ENCODE data around the gene HSDL1.
"Not testable (repeated sequence)": the region's sequence is repeated elsewhere in the genome, so short reads cannot be mapped to it uniquely, and the experiment has no call there.

Gene HSDL1

DNA sequence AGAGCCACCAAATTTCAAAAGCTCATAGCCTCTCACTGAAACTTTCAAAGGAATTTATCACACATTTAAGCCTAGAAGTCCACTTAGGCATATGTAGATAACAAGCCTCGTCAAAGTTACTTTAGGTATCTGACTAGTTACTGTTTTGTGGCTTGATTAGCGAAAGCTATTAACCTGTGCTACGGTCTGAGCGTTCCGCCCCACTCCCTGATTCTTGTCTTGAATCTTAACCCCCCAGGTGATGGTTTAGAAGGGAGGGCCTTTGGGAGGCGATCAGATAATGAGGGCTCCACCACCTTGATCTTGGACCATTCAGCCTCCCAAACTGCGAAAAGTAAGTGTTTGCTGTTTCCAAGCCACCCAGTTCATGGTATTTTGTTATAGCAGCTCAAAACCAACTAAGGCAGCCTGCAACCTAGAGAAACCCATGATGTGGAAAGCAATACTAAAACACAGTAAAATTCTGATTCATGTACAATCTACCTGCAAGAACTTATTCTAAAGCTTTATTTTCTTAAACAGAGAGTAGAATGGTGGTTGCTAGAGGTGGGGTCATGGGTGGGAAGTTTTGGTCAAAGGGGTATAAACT, 7.1 kb downstream of the HSDL1 start:
- no peak for DNase-seq

DNA sequence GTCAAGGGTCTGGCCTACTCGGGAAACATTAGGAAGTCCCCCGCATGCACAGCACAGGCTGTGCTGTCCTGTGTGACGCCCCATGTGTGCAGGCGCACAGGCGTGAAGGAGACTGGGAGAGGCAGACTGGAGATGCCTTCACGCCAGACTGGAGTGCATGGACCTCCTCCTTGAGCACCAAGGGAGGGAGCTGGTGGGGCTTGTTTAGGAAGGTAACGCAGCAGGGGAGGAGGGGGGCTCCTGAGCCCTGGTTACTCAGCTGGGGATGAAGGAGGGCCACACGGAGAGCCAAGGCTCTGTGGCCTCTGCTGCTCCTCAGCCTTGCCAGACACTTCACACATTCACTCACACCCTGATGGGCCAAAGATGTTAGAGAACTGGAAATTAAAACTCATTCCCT, 7.7 kb downstream of the HSDL1 start:
- DNase-seq: no peak

DNA sequence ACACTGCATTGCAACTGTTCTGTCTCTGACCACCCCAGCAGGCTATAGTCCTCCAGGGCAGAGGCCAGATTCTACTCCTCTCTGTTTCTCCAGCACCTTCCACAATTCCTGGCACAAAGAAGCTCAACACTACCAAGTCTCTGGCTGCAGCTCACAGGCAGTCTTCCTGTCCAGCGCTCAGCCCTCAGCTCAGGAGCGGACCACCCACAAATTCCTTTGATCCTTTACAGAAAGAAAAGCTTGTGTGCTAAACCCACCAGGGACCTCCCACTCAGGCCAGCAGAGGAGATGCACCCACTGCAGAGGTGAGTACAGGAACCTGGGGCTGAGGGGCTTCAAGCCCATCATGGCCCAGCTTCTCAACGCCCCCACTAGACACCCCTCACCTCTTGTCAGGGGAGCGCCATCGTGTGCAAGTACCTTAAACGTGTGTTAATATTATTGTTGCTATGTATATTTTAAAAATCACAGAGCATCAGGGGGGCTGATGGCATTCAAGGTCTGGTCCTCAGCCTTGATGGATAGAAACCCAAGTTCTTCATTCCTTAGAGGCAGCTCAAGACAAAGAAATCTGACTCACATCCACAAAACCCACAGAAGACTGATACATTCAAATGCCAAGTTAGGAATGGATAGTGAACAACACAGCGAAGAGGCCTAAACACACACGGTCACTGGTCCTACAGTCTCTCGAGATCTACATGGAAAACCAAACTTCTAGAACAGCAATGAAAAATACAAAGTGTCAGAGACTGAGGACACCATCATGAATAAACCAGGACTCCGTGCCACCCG, 8.4 kb downstream of the HSDL1 start:
- no peak for DNase-seq

DNA sequence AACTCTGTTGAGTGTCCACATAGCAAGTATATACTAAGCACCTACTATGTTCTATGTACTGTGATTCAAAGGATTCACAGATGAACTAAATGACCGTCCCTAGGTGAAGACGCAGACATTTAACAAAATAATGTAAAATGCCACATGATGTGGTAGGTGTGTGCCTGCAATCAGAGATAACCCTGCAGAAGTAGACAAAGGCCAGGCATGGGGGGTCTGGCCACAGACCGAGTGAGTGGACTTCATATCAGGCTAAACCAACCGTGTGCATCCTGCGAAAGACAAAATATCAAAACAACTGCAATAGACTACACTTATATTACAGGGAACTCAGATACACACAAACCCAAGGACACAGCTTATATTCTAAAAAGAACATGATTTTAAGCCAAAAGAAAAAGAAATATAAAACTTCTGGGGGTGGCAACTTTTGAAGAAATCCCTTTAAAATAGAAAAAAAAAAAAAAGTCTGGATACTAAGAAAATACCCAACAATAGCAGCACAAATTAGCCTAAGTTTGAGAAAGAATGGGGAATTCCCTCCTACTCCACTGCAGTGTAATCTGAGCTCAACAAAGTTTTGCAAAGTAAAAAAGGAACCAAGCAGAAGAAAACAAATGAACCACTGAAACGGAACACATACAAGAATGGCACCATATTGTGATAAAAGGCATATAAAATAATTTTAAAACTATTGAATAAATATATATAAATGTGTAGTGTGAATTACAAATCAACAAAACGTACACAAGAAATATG, 12.3 kb downstream of the HSDL1 start:
- no peak for DNase-seq

DNA sequence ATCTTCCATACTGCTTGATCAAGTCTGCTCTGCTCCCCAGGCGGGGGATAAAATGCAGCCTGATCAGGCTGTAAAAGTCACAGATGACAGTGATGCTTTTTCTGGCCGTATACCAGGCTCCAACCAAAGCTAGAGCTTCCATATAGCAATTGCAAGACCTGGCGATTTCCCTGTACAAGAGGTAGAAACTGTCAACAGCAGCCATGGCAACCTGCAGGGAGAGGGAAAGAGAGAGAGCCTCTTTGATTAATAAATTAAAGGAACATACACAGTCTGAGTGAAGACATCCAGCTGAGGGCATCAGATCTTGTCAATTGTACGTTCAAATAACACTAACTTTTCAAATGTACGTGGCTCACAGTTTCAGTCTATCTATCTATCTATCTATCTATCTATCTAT, 13.9 kb downstream of the HSDL1 start:
- no peak for DNase-seq

DNA sequence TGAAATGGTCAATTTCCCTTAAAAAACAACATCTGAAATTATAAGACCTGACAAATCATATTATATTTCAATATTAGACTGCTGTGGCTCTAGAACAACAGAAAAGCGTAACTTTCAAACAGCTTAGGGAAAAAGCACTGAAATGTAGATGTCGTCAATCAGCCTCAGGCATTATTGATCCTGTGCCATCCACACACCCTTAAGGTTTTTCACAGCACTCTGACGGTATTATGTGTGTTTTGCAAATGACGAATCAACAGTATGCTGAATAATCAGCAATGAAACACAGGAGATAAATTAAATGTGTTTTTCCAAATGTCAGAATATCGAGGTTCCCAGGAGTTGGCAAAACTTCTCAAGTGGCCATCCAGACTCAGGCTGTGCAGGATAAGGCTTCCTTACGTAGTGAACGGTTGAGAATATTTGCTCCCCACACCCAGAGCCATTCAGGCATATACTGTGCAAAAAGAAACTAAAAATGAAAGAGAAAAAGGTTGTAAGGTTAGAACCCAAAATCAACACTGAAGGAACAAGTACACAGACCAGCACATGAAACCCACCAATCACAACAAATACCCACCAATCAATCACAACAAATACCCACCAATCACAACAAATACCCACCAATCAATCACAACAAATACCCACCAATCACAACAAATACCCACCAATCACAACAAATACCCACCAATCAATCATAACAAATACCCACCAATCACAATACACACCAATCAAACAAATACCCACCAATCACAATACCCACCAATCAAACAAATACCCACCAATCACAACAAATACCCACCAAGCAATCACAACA, 20.5 kb downstream of the HSDL1 start:
- DNase-seq: no peak

DNA sequence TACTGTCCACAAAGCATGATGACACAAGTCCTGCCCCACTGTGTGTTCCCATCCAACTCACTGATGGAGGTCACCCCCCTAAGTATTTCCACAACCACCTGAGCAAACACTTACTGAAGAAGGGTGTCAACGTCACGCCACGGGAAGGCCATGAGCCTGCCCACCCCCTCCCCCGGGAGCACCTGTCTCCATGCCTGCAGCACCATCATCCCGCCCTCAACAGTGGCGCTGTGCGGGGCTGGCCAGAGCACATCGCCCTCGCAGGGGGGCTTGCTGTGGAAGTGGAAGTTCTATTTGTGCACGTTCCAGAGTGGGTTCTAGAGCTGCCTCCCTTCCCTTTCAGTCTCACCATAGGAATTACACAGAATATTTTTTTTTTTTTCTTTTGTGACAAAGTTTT, 24.0 kb downstream of the HSDL1 start:
- peak; percentile 88 to 91 for DNase-seq

DNA sequence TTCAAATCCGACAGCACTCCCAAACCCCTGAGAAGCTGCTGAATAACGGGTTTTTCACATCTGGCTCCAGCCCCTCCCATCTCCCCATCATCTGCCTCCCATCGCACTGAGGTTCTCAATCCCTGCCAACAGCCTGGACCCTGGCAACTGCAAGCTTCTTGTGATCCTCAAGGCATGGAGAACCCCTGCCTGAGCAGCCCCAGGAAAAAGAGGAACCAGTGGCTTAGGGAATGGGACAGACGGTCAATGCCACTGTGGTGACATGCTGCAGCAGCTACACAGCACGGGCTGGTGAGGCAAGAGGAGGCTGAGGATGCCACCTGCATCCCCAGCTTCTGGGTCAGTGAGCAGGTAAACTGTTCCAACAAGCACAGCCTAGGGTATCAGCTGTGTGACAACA, 25.0 kb downstream of the HSDL1 start:
- no peak for DNase-seq

DNA sequence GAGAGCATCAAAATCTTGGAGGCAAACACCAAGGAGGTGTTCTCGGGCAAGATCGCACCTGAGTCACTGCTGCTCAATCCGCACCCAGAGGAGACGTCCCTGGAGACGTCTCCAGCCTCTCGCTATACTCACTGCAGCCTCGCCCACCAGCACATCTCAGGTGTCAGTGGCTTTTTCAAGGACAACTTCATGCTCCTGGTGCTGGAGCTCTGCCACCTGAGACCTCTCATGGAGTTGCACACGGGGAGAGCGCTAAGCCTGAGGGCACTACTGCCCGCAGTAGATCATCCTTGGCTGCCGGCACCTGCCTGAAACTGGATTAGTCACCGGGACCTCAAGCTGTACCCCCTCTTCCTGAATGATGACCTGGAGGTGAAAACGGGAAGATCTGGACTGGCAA, 25.6 kb downstream of the HSDL1 start:
- DNase-seq: no peak

DNA sequence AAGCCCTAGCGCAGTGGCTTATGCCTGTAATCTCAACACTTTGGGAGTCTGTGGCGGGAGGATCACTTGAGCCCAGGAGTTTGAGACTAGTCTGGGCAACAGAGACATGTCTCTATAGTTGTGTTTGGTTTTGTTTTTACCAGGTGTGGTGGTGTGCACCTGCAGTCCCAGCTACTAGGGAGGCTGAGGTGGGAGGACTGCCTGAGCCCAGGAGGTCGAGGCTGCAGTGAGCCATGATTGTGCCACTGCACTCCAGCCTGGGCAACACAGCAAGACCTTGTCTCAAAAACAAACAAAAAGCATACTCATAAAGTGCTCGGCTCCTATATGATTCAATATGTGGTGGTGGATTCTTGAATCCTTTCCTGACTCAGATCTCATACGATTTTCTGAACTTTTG, 26.7 kb downstream of the HSDL1 start:
- not testable (repeated sequence) for DNase-seq

DNA sequence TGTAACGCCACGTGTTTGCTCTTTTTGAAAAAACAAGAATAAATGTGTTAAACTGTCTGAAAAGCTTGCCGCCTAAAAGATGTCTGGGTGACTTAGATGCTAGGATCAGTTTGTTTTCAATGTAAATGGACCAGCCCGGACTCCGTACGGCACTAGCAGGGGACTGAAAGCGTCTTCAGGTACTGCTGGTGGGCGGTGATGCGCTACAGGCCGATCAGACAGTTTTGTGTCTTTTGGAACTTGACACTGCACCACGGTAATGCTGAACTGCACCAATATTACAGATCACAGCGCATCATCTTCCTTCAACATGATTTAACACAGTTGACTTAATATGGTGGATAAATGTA, 27.5 kb downstream of the HSDL1 start:
- peak; percentile 48 to 55 for DNase-seq

DNA sequence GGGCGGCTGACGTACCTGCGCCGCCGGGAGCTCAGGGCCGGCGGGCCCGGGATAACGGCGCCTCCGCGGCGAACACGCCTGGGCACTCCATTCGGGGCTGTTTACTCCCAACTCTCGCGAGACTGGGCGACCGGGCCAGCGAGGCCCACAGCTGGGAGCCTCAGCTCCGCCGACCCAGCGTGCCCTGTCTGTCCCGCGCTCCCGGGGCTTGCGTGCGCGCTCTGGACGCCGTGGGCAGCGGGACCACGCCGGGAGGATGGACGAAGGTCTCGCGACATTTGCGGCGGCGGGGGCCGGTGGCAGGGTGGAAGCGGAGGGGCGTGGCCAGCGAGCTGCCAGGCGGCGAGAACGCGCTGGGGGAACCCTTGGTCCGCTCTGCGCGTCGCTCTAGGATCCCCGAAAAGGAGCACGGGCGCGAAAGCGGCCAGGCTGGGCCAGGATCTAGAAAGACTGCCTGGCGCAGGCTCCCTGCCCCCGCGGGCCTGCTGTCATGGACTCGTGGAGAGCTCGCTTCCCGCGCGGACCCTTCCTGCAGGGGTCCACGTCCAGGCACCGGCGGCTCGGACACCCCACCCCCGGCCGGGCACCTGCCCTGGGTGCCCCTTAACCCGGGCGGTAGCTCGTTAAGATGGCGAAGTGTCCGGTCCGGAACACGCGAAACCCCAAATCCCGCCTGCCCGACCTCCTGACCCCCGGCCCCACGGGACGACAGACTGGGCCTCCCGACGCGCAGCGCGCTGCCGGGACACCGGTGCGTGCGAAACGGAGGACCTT, 28.1 kb downstream of the HSDL1 start, which contains the start of gene MBTPS1:
TSS of gene MBTPS1 (minus strand) at position 223 of the 774 bp plus-strand sequence. CDS start 15,159 bp downstream, outside the sequence.
- peak; percentile 98 to 99 for DNase-seq

DNA sequence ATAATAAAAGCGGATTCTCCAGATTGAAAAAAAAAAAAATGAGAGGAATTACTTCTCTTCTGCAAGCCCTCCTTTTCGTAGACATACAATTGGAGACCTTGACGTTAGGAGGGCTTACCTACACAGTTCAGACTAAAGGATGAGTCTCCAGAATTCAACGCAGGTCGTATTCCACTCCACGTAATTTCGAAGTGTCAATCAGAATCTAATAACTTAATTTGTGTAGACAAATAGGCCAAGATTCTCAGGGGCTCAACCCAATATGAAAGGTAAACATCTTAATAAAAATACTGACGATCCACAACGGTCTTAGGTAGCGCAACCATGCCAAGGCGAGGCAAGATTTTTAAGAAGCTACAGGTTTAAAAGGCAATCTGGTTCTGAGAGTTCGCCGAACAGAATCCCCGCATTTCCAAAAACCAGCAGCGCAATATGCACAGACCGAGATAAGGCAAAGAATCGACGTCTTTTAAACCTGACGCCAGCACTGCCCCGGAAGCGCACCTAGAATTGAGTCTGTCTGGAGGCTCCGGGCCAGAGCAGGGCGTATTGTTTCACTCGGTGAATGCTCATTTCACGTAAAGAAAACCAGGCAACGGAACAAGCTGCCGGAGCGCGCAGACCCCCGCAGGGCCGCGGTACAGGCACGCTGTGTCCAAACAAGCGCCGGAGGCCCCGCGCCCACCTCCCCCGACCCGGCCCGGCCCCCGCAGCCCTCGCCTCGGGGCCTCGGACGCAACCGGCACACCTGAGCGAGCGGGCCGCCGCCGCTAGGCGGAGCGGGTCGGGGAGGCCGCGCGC, 28.9 kb downstream of the HSDL1 start:
- DNase-seq: peak in 1 of 2 experiments; percentile 34

DNA sequence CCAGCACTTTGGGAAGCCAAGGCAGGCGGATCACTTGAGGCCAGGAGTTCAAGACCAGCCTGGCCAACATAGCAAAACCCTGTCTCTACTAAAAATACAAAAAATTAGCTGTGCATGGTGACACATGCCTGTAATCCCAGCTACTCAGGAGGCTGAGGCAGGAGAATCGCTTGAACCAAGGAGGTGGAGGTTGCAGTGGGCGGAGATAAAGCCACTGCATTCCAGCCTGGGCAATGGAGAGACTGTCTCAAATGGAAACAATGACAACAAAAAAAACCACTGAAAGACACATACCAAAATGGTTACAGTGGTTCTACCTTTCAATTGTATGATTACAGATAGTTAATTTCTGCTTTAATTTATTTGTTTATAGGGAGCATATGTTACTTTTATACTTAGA, 33.0 kb downstream of the HSDL1 start:
- not testable (repeated sequence) for DNase-seq

DNA sequence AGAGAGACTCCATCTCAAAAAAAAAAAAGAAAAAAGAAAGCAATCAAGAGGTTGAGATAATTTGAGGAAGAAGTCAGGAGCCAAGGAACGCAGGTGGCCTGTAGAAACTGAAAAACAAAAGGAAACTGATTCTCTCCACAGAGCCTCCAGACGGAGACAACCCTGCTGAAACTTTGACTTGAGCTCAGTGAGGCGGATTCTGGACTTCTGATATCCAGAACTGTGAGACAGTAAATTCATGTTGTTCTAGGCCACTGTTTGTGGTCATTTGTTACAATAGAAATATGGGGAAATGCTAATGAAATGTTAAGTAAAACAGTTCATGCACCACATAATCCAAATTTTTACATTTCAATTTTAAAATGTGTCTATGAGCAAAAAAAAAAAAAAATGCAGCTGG, 33.5 kb downstream of the HSDL1 start:
- DNase-seq: no peak

DNA sequence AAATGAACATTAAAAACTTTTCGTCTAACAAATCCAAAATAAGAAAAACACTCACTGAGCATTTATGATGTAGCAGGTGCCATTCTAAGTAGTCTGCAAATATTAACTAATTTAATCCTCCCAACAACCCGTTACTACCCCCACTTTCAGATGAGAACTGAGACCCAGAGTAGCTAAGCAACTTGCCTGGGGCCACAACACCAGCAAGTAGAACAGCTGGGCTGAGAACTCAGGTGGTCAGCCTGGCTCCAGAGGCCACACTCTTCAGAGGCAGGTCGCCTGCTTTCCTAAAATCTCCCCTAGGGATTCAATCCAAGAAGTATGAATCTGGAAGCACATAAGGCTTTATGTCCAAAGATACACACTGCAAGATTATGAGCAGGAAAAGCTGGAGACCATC, 34.5 kb downstream of the HSDL1 start:
- DNase-seq: no peak

DNA sequence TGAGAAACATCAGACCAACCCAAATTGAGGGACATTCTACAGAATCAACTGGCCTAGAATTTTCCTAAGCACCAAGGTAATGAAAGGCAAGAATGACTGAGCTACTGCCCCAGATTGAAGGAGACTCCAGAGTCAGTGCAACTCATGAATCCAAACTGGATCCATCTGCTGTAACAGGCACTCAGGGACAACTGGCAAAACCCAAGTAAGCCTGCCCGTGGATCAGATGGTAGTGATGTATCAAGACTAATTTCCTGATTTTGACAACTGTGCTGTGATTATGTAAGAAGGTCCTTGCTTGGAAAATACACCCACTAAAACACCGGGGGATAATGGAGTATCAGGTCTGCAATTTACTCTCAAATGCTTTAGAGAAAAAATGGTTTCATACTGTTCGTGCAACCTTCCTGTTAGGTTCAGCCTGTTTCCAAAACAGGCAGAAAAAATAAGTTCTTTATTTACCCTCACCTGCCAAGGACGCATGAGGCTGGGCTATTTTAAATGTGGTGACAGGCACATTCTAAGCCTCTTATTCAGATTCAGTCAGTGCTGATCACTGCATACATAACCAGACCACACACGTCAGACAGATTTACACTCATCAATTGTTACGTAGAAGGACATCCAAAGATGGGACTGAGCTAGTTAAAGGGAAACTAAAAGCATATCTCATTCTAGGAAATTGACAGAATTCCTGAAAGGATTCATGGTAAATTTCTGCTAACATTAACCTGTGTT, 35.2 kb downstream of the HSDL1 start:
- DNase-seq: no peak

DNA sequence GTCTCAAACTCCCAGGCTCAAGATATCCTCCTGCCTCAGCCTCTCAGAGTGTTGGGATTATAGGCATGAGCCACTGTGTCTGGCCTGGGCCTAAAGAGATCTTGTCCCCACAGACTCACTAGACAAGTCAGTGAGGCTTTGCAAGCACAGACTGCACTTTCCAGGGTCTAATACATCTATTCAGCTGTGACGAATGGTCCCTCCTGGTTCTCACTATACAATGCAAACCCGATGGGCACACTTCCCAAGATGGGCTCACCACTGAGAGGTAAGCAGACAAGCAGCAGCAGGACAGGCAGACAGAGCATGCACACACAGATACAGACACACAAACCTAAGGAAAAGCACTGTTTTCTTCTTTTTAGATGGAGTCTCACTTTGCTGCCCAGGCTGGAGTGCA, 37.1 kb downstream of the HSDL1 start:
- DNase-seq: no peak

DNA sequence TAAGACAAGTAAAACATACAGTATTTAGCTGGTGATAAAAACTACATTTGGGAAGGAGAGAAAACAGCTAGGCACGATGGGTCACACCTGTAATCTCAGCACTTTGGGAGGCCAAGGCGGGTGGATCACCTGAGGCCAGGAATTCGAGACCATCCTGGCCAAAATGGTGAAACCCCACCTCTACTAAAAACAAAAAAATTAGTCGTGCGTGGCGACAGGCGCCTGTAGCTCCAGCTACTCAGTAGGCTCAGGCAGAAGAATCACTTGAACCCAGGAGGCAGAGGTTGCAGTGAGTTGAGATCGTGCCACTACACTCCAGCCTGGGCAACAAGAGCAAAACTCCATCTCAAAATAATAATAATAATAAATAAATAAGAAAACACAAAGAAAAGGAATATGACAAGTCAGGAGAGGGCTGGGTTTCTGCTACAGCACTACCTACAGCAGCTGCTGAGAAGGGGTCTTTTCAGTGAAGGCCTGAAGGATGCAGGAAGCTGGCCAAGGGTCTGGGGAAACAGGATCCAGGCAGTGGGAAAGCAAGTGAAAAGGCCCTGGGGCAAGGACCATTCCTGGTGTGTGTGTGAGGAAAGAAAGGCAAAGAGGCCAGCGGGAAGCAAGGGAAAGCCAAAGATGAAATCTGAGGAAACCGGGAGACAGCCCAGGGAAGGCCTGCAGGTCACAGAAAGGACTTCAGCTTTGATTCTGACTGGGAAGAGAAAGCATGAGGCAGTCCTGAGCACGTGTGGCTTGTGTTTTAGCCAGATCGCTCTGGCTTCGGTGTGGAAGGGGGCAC, 38.8 kb downstream of the HSDL1 start:
- DNase-seq: no peak

DNA sequence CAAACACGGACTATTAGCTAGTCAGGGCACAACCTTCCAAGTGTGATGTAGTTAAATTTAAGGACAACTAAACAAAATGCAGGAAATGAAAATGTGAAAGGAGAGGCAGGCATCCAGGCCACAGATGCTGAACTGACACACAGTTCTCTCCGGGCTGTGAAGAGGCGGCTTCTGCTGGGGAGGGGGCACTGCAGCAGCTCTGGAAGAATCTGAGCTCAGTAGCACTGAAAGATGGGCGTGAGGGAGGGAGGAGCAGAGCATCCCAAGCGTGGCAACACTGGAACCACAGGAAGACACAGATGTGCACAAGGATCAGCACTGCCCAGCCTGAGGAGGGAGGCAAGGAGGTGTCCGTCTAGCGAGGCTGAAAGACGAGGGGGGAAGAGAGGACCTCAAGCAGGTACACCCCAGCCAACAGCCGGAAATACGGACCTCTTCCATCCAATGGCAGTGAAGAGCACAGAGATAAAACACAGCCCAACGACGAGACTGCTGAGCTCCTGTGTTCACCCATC, 39.6 kb downstream of the HSDL1 start:
- DNase-seq: no peak
